Neuronal stem cell (in vitro differentiated cells): ENCODE measurements around the gene BBS12.

Experiments used
- DNase-seq: peaks from one replicate; pipeline ENCODE4 v3.0.0-alpha.2; 2013; ENCODE audit warnings: low spot score
- H2AFZ ChIP-seq: one replicate; pipeline ENCODE4 v1.6.1; 2013; ENCODE audit warnings: mild to moderate bottlenecking, low read length, inconsistent platforms
- H2AK5ac ChIP-seq: 2 replicates; pipeline ENCODE4 v1.6.1; 2013; ENCODE audit warnings: low read depth, mild to moderate bottlenecking, inconsistent platforms, low read length, moderate library complexity, mixed read lengths
- H2BK120ac ChIP-seq: 2 replicates; pipeline ENCODE4 v1.6.1; 2013; ENCODE audit warnings: low read depth, mild to moderate bottlenecking, inconsistent platforms, low read length, moderate library complexity, mixed read lengths
- H2BK12ac ChIP-seq: one replicate; pipeline ENCODE4 v1.6.1; 2013; ENCODE audit warnings: low read length, inconsistent platforms
- H2BK15ac ChIP-seq: 2 replicates; pipeline ENCODE4 v1.6.1; 2013; ENCODE audit warnings: mild to moderate bottlenecking, low read length, inconsistent platforms, mixed read lengths
- H2BK5ac ChIP-seq: one replicate; pipeline ENCODE4 v1.6.1; 2013; ENCODE audit warnings: inconsistent platforms, mild to moderate bottlenecking, low read length, moderate library complexity
- H3K14ac ChIP-seq: one replicate; pipeline ENCODE4 v1.6.1; 2013; ENCODE audit warnings: low read length, inconsistent platforms
- H3K18ac ChIP-seq: 2 replicates; pipeline ENCODE4 v1.6.1; 2013; ENCODE audit warnings: low read length, inconsistent platforms
- H3K23ac ChIP-seq: 2 replicates; pipeline ENCODE4 v1.6.1; 2013; ENCODE audit warnings: low read depth, mild to moderate bottlenecking, mixed read lengths, low read length, inconsistent platforms; ENCODE audit not compliant: poor library complexity
- H3K27ac ChIP-seq: replicated peaks from 3 replicates; pipeline ENCODE4 v1.5.1; 2013; ENCODE audit warnings: low read length, inconsistent platforms
- H3K27me3 ChIP-seq, 3 experiments: 2 replicates each; pipeline ENCODE4 v1.6.1; 2013; ENCODE audit warnings: low read length in 3 of 3, mild to moderate bottlenecking in 2 of 3, inconsistent platforms in 1 of 3, low read depth in 1 of 3, mixed read lengths in 1 of 3, moderate library complexity in 1 of 3; ENCODE audit not compliant: control insufficient read depth in 3 of 3, insufficient read depth in 3 of 3
- H3K36me3 ChIP-seq, 2 donors: replicated peaks in 1 of 2; 2 replicates each; pipeline ENCODE4 v1.6.1; 2013; ENCODE audit warnings: low read length in 2 of 2; ENCODE audit not compliant: control insufficient read depth in 2 of 2, insufficient read depth in 2 of 2
- H3K4ac ChIP-seq: 2 replicates; pipeline ENCODE4 v1.6.1; 2013; ENCODE audit warnings: inconsistent platforms, mild to moderate bottlenecking, low read length, moderate library complexity
- H3K4me1 ChIP-seq, 2 donors: 1 replicate in 1 of 2; 2 replicates in 1 of 2; pipeline ENCODE4 v1.6.1; 2013; ENCODE audit warnings: low read length in 2 of 2, low read depth in 1 of 2; ENCODE audit not compliant: control insufficient read depth in 2 of 2, insufficient read depth in 1 of 2
- H3K4me2 ChIP-seq: one replicate; pipeline ENCODE4 v1.6.1; 2013; ENCODE audit warnings: mild to moderate bottlenecking, low read length, inconsistent platforms; ENCODE audit not compliant: insufficient read depth, poor library complexity, severe bottlenecking
- H3K4me3 ChIP-seq, 2 donors: 2 replicates each; pipeline ENCODE4 v1.5.1; 2013; ENCODE audit warnings: low read length in 2 of 2, mild to moderate bottlenecking in 2 of 2, inconsistent platforms in 1 of 2, moderate library complexity in 1 of 2
- H3K79me1 ChIP-seq: one replicate; pipeline ENCODE4 v1.6.1; 2013; ENCODE audit warnings: low read depth, mild to moderate bottlenecking, inconsistent platforms, low read length, moderate library complexity
- H3K9ac ChIP-seq: one replicate; pipeline ENCODE4 v1.6.1; 2013; ENCODE audit warnings: mild to moderate bottlenecking, low read depth, low read length, inconsistent platforms; ENCODE audit not compliant: poor library complexity
- H3K9me3 ChIP-seq, 2 donors: replicated peaks in 1 of 2; 2 replicates each; pipeline versions ENCODE3 to v1.6.1; 2013; ENCODE audit warnings: low read length in 2 of 2, mild to moderate bottlenecking in 2 of 2, inconsistent platforms in 1 of 2, low read depth in 1 of 2, mixed read lengths in 1 of 2, moderate library complexity in 1 of 2; ENCODE audit not compliant: control insufficient read depth in 2 of 2, insufficient read depth in 1 of 2
- H4K8ac ChIP-seq: one replicate; pipeline ENCODE4 v1.6.1; 2013; ENCODE audit warnings: low read depth, mild to moderate bottlenecking, inconsistent platforms, low read length, moderate library complexity
- H4K91ac ChIP-seq: one replicate; pipeline ENCODE4 v1.6.1; 2013; ENCODE audit warnings: low read length, low read depth, mild to moderate bottlenecking, inconsistent platforms; ENCODE audit not compliant: poor library complexity
- WGBS, 2 donors: extraction: QIAGEN DNeasy Blood & Tissue Kit; methylation state at CpG; one replicate each; pipeline ENCODE4 v1.1.7; 2013; ENCODE audit warnings: missing lambda C conversion rate in 2 of 2, mixed read lengths in 1 of 2; ENCODE audit not compliant: insufficient read length in 2 of 2, insufficient replicate concordance in 1 of 2; ENCODE audit errors: extremely low coverage in 2 of 2; 5-methylcytosine and 5-hydroxymethylcytosine counted together

Gene BBS12

GRCh38 chr4:122703868-122704267 is 28.6 kb upstream of the BBS12 start:
- H3K79me1 ChIP-seq = no peaks in the 10 kb centered on the region
- no peak overlapping the region for H4K8ac ChIP-seq
- H2BK5ac ChIP-seq = no peak overlapping the region
- WGBS, 2 donors = no CpG with 5 or more reads among the region's 3 CpGs
- H3K4ac ChIP-seq = no peak overlapping the region
- H4K91ac ChIP-seq = no peak overlapping the region
- H2BK12ac ChIP-seq = no peak overlapping the region
- no peak overlapping the region for H3K14ac ChIP-seq
- DNase-seq = no peak
- H2AFZ ChIP-seq = no peak overlapping the region
- peaks cover 0 to 4% of the 10 kb centered on the region in 2 donors for H3K4me1 ChIP-seq
- no peak overlapping the region for H3K4me3 ChIP-seq
- no peak overlapping the region for H3K9ac ChIP-seq
- H3K4me2 ChIP-seq = no peak overlapping the region
- peaks cover 0 to 2% (median 0%) of the 10 kb centered on the region in 3 experiments for H3K27me3 ChIP-seq
- no peak overlapping the region for H3K23ac ChIP-seq
- no peak overlapping the region for H2BK15ac ChIP-seq
- no peaks in the 10 kb centered on the region for H3K36me3 ChIP-seq
- H2BK120ac ChIP-seq = no peak overlapping the region
- no peak overlapping the region for H3K27ac ChIP-seq
- H2AK5ac ChIP-seq = no peak overlapping the region
- H3K18ac ChIP-seq = no peak overlapping the region
- no peaks in the 10 kb centered on the region for H3K9me3 ChIP-seq

GRCh38 chr4:122705009-122705408 is 27.5 kb upstream of the BBS12 start:
- Histone ChIP-seq H2BK15ac (no peak overlapping the region), H3K4me2 (no peak overlapping the region), H4K91ac (no peak overlapping the region), H3K4me3 (no peak overlapping the region), H3K4me1 (peaks cover 0 to 4% of the 10 kb centered on the region in 2 donors), H4K8ac (no peak overlapping the region), H3K23ac (no peak overlapping the region), H2AFZ (no peak overlapping the region), H2BK5ac (no peak overlapping the region), H3K14ac (no peak overlapping the region), H2BK120ac (no peak overlapping the region), H3K27ac (no peak overlapping the region), H3K9ac (no peak overlapping the region), H3K18ac (no peak overlapping the region), H2BK12ac (no peak overlapping the region), H2AK5ac (no peak overlapping the region), H3K36me3 (no peaks in the 10 kb centered on the region), H3K9me3 (no peaks in the 10 kb centered on the region), H3K4ac (no peak overlapping the region), H3K79me1 (no peaks in the 10 kb centered on the region), H3K27me3 (peaks cover 0 to 2% (median 0%) of the 10 kb centered on the region in 3 experiments)
- no peak for DNase-seq
- WGBS, 2 donors = no CpG with 5 or more reads among the region's 4 CpGs

GRCh38 chr4:122705547-122706117 is 26.9 kb upstream of the BBS12 start:
- Histone ChIP-seq H4K8ac (no peak overlapping the region), H3K36me3 (no peaks in the 10 kb centered on the region), H3K9me3 (no peaks in the 10 kb centered on the region), H3K23ac (no peak overlapping the region), H3K18ac (no peak overlapping the region), H3K27ac (no peak overlapping the region), H3K27me3 (no peaks in the 10 kb centered on the region), H4K91ac (no peak overlapping the region), H2BK120ac (no peak overlapping the region), H3K14ac (no peak overlapping the region), H3K4me3 (no peak overlapping the region), H2BK15ac (no peak overlapping the region), H3K79me1 (no peaks in the 10 kb centered on the region), H2BK12ac (no peak overlapping the region), H3K4ac (no peak overlapping the region), H2AK5ac (no peak overlapping the region), H2BK5ac (no peak overlapping the region), H2AFZ (no peak overlapping the region), H3K4me1 (peaks cover 1 to 2% of the 10 kb centered on the region in 2 donors), H3K4me2 (no peak overlapping the region), H3K9ac (no peak overlapping the region)
- no peak for DNase-seq
- no CpG with 5 or more reads among the region's 1 CpG for WGBS, 2 donors

- Histone ChIP-seq H3K4me3 (no peak overlapping the region), H3K23ac (no peak overlapping the region), H3K27me3 (no peaks in the 10 kb centered on the region), H3K4me1 (peaks cover 1 to 2% of the 10 kb centered on the region in 2 donors), H3K9me3 (no peaks in the 10 kb centered on the region), H3K79me1 (no peaks in the 10 kb centered on the region), H3K9ac (no peak overlapping the region), H2AK5ac (no peak overlapping the region), H4K8ac (no peak overlapping the region), H3K4me2 (no peak overlapping the region), H2BK12ac (no peak overlapping the region), H3K27ac (no peak overlapping the region), H2AFZ (no peak overlapping the region), H2BK5ac (no peak overlapping the region), H3K36me3 (no peaks in the 10 kb centered on the region), H3K4ac (no peak overlapping the region), H4K91ac (no peak overlapping the region), H2BK15ac (no peak overlapping the region), H2BK120ac (no peak overlapping the region), H3K18ac (no peak overlapping the region), H3K14ac (no peak overlapping the region)
- DNase-seq = no peak
- no CpG with 5 or more reads among the region's 3 CpGs for WGBS, 2 donors
These were observed 26.0 kb upstream of the BBS12 start for GRCh38 chr4:122706511-122706910.
